IPS-NIHi7 (cell line): ENCODE data around the gene SIKE1.
A peak's percentile ranks its signal among the peaks of the same experiment; 100 is the strongest.
"Not testable (repeated sequence)": the region's sequence is repeated elsewhere in the genome, so short reads cannot be mapped to it uniquely, and the experiment has no call there.

ENCODE experiments used
- DNase-seq: peaks from one replicate; pipeline ENCODE4 v3.0.0; 2012; ENCODE audit warnings: mixed read lengths; ENCODE audit errors: extremely low spot score

SIKE1 gene

DNA sequence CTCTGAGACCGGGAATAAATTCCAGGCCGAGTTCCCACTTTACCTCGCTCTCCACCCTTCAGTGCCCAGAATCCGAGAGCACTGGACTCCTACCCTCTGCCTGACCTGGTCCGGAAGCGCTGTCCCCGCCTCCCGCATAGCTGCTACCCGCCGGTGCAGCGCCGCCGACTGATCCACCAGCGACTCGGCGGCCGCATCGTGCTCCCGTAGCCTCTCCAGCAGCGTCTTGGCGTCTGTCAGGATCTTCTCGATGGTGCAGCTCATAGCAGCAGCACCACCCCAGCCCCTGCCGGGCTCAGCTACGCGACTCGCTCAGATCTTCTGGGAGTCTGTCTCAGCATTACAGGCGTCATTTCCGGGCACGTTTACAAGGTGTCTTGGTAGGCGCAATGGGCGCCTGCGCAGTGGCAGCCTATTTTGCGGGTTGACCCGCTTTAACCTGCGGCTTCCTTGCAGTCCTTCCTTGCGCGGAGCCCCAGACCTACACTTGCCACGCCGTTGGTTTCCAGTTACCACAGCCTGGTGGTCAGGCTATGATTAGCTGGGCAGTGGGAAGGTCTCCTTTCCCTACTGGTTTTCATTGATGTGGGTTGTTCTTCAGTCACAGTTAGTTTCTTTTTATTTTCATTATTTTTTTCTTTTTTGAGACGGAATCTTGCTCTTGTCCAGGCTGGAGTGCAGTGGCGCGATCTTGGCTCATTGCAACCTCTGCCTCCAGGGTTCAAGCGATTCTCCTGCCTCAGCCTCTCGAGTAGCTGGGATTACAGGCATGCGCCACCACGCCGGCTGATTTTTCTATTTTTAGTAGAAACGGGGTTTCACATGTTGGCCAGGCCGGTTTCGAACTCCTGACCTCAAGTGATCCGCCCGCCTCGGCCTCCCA lies at the start of gene SIKE1:
SIKE1 (minus strand) TSS at position 342 of the 883 bp plus-strand sequence; CDS start at position 264, 78 bp downstream.
- peak; percentile 95 for DNase-seq

DNA sequence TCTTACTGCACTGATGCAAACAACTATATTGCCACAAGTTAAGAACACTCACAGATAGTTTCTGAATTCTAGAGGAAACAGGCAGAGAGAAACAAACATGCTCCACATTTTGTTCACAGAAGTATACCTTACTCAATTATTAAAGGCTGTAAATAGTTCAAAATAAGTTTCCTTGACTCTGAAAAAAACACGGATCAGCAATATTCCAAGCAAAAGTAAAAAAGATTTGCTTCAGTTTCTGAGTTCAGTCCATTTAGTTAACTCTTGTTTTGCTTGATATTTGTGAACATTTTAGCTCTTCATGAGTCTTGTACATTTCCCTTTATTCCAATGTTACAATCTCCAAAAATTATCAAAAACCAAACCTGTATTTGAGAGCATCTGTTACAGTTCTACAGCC lies 49.6 kb upstream of the SIKE1 start:
- DNase-seq, result not testable (repeated sequence)

GRCh38 chr1:114828251-114828650 lies 47.8 kb upstream of the SIKE1 start:
- DNase-seq, result no peak

DNA sequence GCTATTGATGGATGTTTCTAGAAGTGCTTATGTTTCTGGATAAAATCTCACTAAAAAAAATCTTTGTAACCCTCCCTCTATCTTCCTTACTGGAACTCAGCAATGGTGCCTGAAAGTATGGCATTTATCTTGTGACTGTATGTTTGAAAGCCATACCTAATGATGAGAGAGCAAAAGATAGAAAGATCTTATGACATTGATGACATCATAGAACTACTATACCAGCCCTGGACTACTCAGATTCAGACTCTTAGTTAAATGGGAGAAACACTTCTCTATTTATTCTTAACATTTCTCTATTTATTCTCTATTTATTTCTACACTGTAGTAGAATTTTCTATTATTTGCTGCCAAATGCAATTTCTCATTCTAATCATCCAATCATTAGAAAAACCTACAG lies 41.5 kb upstream of the SIKE1 start:
- no peak for DNase-seq

- DNase-seq, result no peak
These were observed 39.9 kb upstream of the SIKE1 start for GRCh38 chr1:114820392-114820791.

DNA sequence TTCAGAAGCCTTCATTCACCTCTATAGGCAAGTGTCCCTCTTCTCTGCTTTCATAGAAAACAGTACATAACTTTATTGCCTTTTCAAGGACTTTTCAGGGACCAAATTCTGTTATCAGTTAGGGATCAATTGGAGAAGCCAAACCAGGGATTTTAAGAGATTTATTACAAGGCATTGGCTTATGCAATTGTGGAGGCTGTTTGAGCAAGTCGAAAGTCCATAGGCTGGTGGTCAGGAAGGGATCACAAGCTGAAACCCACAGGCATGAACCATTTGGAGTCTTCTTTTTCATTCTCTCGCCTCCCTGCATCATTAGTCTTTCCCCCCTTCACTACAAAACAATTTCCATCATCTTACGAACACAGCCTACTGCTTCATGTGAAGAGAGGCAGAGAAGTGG lies 39.4 kb upstream of the SIKE1 start:
- DNase-seq, result no peak

- not testable (repeated sequence) for DNase-seq
These were observed 24.0 kb upstream of the SIKE1 start for GRCh38 chr1:114804449-114804848.

DNA sequence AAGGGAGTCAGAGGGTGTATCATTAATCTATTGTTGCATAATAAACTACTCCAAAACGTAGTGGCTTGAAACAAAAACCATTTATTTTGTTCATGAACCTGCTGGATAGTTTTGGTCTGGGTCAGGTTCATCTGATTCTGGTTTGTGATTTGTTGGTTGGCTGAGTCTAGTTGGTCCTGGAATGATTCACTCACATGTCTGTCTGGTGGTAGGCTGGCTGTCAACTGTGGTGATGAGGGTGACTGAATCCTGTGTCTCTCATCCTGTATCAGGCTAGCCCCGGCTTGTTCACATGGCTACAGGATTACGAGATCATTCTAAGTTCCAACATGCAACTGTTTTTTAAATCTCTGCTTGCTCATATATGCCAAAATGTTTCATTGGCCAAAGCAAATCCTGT lies 22.5 kb upstream of the SIKE1 start:
- no peak for DNase-seq

- DNase-seq, result no peak
These were observed 13.6 kb upstream of the SIKE1 start for GRCh38 chr1:114794038-114794437.

- not testable (repeated sequence) for DNase-seq
These were observed 10.1 kb upstream of the SIKE1 start for GRCh38 chr1:114790581-114790980.

- not testable (repeated sequence) for DNase-seq
These were observed 6.0 kb upstream of the SIKE1 start for GRCh38 chr1:114786440-114786839.

GRCh38 chr1:114782476-114782875 lies 2.0 kb upstream of the SIKE1 start:
- no peak for DNase-seq

DNA sequence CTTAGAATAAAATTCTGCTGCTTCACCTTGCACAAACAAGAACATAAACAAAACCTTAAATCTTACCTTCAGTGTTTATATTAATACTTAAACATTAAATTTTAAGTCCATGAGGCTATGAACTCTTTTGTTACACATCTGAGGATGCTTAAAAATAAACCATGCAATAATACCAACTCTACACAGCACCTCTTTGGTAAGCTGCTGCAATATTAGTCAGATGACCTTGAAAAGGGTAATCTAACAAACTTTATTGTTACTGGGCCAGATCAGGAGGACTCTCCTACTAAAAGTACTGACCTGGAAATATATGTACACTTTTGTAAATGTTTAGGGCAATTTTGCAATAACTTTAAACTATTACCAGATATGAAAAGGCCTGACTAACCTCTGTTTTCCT lies 763 bp downstream of the SIKE1 start:
- DNase-seq, result no peak

GRCh38 chr1:114776726-114777125 lies 3.8 kb downstream of the SIKE1 start:
- not testable (repeated sequence) for DNase-seq

- DNase-seq, result no peak
These were observed 8.5 kb downstream of the SIKE1 start for GRCh38 chr1:114771992-114772391.

DNA sequence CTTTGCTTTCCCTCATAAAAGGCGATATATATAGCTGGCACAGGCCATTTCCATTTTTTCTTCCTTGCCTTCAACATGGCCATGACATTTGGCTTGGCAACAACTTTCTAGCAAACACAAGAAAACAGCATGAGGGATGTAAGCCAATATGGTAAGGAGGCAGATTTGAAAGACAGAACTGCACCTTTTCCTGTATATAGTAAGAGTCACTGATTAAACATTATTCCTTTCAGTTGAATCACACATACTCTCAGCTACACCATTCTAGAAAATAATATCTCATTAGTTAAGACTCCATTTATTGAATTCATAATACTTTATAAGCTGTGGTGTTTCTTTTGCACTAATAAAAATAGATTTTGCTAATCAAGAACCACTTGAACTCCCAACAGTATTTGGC lies 9.5 kb downstream of the SIKE1 start:
- DNase-seq, result no peak

DNA sequence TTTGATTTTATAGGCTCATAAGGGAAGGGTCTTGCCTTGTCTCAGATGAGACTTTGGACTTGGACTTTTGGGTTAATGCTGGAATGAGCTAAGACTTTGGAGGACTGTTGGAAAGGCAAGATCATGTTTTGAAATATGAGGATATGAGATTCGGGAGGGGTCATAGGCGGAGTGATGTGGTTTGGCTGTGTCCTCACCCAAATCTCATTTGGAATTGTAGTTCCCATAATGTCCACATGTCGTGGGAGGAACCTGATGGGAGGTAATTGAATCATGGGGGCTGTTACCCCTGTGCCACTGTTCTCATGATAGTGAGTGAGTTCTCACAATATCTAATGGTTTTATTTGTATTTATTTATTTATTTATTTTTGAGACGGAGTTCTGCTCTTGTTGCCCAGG lies 15.8 kb downstream of the SIKE1 start:
- DNase-seq, result no peak

- DNase-seq, result no peak
These were observed 22.1 kb downstream of the SIKE1 start for GRCh38 chr1:114758256-114758832.

DNA sequence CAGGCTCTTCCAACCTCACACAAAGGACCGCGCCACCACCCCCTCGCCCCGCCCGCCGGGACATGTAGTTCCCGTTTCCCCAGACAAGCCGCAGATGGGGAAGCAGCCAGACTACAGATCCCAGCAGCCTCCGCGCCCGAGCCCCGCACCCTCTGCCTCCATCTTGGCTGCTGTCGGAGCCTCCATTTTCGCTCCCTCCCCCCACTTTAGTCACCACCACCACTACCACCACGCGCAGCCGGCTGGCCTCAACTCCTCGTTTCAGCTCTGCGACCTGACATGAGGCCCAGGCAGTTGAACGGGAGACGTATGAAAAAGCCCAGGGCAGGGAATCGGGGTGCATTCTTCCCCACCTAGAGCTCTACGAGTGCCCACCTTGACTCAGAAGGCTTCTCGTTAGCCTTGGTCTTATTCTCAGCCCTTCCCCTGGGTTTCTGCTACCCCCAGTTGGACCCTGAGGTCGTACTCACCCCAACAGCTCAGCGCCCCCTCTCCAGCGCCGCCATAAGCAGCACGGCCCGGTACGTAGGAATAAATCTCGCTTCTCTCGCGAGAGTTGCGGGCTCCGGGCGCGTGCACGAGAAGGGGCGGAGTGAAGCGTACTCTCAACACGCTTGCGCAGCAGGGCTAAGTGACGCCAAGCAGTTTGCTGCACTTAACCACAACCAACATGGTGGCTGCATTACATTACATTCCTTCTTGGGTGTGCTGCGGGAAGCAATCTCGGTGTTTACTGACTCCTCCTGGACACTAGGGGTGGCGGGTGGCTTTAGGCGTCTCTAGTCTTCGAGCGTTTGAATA lies 22.8 kb downstream of the SIKE1 start, which contains the start of gene CSDE1:
CSDE1 (minus strand) TSS at position 530 of the 801 bp plus-strand sequence. CDS start 18,094 bp downstream, outside the sequence.
- peak; percentile 94 for DNase-seq

DNA sequence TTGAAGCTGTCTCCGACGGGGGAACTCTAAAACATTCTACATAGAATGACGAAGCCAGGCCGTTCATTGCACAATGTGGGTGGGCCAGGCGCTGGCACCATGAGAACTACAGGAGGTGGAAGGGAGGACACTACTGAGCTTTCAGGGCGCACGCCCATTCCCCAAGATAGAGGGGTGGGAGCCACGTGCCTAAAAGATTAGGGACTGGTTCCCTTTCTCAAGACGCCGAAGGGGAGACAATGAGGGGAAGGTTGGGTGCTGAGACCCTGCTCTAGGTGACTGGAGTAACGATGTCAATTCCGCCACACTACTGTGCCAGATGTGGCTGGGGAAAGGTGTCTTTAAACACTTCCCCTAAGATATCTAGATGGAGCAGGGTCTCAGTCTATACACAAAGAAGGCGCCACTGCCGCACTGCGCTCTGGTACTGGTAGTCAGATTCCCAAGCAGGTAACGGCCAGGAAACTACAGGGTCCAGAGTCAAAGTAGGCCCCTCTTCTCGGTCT lies 23.5 kb downstream of the SIKE1 start:
- DNase-seq, result peak; percentile 27

DNA sequence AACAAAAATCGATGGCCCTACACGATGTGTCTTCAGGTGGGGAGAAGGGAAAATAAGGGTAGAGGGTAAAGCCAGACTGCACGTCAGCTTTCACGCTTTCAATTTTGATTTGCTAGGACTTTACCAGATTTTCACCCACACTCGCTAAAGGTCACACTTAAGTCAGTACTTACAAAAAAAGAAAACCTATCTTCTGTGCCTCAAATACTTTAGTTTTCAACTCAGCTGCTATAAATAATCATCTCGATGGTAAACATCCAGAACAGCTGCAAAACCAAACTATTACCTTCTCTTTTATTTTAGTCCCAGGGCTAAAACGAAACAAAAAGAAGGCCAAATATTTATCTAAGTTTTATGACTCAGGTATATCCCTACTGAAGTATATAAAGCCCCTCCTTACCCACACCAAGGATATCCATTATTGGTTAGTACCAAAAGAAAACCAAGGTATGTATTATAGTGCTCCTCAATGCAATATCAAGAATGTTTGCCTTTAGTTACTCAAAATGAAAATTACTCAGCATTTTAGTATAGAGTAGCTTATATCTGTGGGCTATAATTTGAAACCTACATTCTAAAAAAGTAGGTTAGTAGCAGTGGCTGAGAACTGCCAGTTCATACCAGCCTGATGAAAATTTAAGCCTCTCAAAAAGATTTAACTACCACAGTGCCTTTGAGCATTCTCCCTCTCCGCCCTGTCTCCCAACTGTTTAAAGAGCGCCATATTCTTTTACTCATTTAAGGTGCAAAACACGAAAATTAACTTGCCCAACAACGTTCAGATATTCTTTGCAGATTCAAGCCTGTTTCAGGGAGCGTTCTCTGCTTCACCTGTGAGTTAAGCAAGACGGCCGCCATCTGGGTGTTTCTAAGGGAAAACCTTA lies 24.2 kb downstream of the SIKE1 start:
- DNase-seq, result no peak
